ENCODE data around the gene ZFYVE21. TPM values are rescaled to one million over a fixed set of nuclear protein-coding genes. Genes with fewer than 3 reads are reported as not detected.
A peak's percentile ranks its signal among the peaks of the same experiment; 100 is the strongest.

ZFYVE21 gene
- total RNA-seq, 4 donors from 2014 or later, result 168 to 190 (median 177) TPM

- Histone ChIP-seq H3K27ac (no peak overlapping the region), H3K4me1 (no peaks in the 10 kb centered on the region), H3K9me3 (no peaks in the 10 kb centered on the region), H3K27me3 (no peaks in the 10 kb centered on the region), H3K4me3 (no peak overlapping the region), H3K36me3 (peaks cover 99% of the 10 kb centered on the region)
- 92% methylated on average over 8 of the region's 8 CpGs for WGBS
- peak in 1 of 2 donors; percentile 25 for DNase-seq (ENCODE audit: low spot score in 2 of 2)
- TF ChIP-seq POLR2A (IDR thresholded peaks at IDR 0.05) (no peak), EP300 (IDR thresholded peaks at IDR 0.05) (no peak), POLR2AphosphoS5 (IDR thresholded peaks at IDR 0.05) (no peak), CTCF (IDR thresholded peaks at IDR 0.05) (no peak)
These were observed 39.7 kb upstream of the ZFYVE21 start for GRCh38 chr14:103675957-103676356.

DNA sequence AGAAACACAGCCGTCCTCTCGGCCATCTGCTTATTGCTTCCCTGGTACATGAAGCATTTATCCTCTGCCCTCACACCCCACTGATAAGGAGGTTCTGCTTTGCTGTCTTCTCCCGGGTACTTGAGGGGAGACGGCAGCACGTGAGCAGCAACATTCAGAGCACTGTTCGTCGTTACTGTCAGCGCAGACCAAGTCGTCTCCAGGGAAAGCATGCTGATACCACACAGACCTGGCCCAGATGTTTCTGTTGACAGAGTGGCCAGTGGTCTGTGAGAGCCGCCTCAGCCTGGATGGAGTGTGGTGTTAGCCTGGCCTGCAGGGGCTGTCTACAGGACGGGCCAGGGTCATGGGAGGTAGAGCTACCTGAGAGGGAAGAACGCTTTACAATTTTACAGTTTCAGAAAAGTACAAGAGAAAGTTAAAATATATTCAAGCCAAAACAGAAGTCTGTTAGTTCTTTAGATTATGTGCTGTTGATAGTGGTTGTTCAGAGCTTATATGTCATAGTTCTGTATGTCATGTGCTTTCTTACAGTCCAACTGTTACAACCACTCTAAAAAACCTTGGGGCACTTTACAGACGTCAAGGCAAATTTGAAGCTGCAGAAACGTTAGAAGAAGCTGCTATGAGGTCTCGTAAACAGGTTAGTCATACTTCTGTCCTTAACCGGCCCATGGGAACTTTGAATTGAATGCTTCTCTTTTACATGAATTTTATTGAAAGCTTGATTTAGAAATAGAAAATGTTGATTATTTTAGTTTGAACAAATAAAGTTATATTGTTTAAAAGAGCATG is 38.5 kb upstream of the ZFYVE21 start:
- WGBS, result 71% methylated on average over 16 of the region's 16 CpGs
- peaks cover 97% of the 10 kb centered on the region for H3K36me3 ChIP-seq
- peak in 1 of 2 donors; percentile 34 for DNase-seq (ENCODE audit: low spot score in 2 of 2)

DNA sequence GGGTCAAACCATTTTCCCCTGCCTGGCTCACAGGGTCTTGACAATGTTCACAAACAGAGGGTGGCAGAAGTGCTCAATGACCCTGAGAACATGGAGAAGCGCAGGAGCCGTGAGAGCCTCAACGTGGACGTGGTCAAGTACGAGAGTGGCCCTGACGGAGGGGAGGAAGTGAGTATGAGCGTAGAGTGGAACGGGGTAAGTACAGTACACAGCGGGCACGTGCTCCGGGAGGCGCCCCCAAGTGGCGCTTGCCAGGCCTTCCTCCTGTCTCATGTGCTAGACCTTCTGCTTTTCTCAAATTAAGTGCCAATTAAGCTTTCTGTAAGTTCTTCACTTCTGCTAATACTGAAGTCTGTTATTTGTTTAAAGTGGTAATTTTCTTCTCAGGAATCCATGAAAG is 36.3 kb upstream of the ZFYVE21 start:
- Histone ChIP-seq H3K4me3 (no peak overlapping the region), H3K9me3 (no peaks in the 10 kb centered on the region), H3K36me3 (peaks cover 91% of the 10 kb centered on the region), H3K27ac (no peak overlapping the region), H3K27me3 (no peaks in the 10 kb centered on the region), H3K4me1 (no peaks in the 10 kb centered on the region)
- WGBS, result 53% methylated on average over 13 of the region's 13 CpGs
- no peak for TF ChIP-seq EP300 (IDR thresholded peaks at IDR 0.05)
- peak in 1 of 2 donors; percentile 34 for TF ChIP-seq CTCF (IDR thresholded peaks at IDR 0.05)
- TF ChIP-seq POLR2AphosphoS5 (IDR thresholded peaks at IDR 0.05), result no peak
- TF ChIP-seq POLR2A (IDR thresholded peaks at IDR 0.05), result no peak
- peak in 1 of 2 donors; percentile 65 for DNase-seq (ENCODE audit: low spot score in 2 of 2)

More for the DNA sequence above, 38.5 kb upstream of the ZFYVE21 start:
- no peaks in the 10 kb centered on the region for H3K27me3 ChIP-seq
- H3K4me1 ChIP-seq, result no peaks in the 10 kb centered on the region
- no peak overlapping the region for H3K27ac ChIP-seq
- H3K9me3 ChIP-seq, result no peaks in the 10 kb centered on the region
- no peak overlapping the region for H3K4me3 ChIP-seq
- TF ChIP-seq EP300 (IDR thresholded peaks at IDR 0.05) (no peak), POLR2AphosphoS5 (IDR thresholded peaks at IDR 0.05) (no peak), POLR2A (IDR thresholded peaks at IDR 0.05) (no peak), CTCF (IDR thresholded peaks at IDR 0.05) (no peak)

- Histone ChIP-seq H3K4me3 (no peak overlapping the region), H3K4me1 (no peaks in the 10 kb centered on the region), H3K27me3 (no peaks in the 10 kb centered on the region), H3K36me3 (peaks cover 91% of the 10 kb centered on the region), H3K9me3 (no peaks in the 10 kb centered on the region), H3K27ac (no peak overlapping the region)
- TF ChIP-seq CTCF (IDR thresholded peaks at IDR 0.05) (no peak), EP300 (IDR thresholded peaks at IDR 0.05) (no peak), POLR2A (IDR thresholded peaks at IDR 0.05) (no peak), POLR2AphosphoS5 (IDR thresholded peaks at IDR 0.05) (no peak)
- DNase-seq (ENCODE audit: low spot score in 2 of 2), result peak in 1 of 2 donors; percentile 32
- whole genome bisulfite sequencing, result 83% methylated on average over 17 of the region's 17 CpGs
These were observed 34.9 kb upstream of the ZFYVE21 start for GRCh38 chr14:103680491-103681231.

- Histone ChIP-seq H3K27me3 (no peaks in the 10 kb centered on the region), H3K4me1 (no peaks in the 10 kb centered on the region), H3K4me3 (no peak overlapping the region), H3K36me3 (peaks cover 86% of the 10 kb centered on the region), H3K27ac (no peak overlapping the region), H3K9me3 (no peaks in the 10 kb centered on the region)
- 82% methylated on average over 15 of the region's 15 CpGs for WGBS
- DNase-seq (ENCODE audit: low spot score in 2 of 2), result peak in 1 of 2 donors; percentile 32
- TF ChIP-seq POLR2A (IDR thresholded peaks at IDR 0.05), result no peak
- TF ChIP-seq POLR2AphosphoS5 (IDR thresholded peaks at IDR 0.05), result no peak
- no peak for TF ChIP-seq CTCF (IDR thresholded peaks at IDR 0.05)
- no peak for TF ChIP-seq EP300 (IDR thresholded peaks at IDR 0.05)
These were observed 32.5 kb upstream of the ZFYVE21 start for GRCh38 chr14:103683139-103683538.
